Hippocampal formation (tissue), 2 donors: ENCODE data around the gene AFG1L.
"Not testable (repeated sequence)": the region's sequence is repeated elsewhere in the genome, so short reads cannot be mapped to it uniquely, and the experiment has no call there.

ENCODE experiments used
- DNase-seq, 2 donors: peaks; one replicate each; lab custom pipeline; 2025; lab: John Stamatoyannopoulos, UW

The AFG1L gene

GRCh38 chr6:108416047-108416833, 121.4 kb downstream of the AFG1L start:
- not testable (repeated sequence) for DNase-seq

DNA sequence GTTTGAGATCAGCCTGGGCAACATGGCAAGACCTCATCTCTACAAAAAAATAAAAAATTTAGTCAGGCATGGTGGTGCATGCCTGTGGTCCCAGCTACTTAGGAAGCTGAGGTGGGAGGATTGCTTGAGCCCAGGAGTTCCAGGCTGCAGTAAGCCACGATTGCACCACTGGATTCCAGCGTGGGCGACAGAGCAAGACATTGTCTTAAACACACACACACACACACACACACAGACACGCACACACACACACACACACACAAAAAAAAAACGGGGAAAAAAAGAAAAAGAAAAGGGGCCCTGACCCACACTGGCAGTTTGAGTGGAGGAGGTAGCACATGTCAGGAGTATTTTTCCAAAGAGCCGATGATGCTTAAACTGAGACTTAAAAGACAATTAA, 122.2 kb downstream of the AFG1L start:
- DNase-seq, result no peak

DNA sequence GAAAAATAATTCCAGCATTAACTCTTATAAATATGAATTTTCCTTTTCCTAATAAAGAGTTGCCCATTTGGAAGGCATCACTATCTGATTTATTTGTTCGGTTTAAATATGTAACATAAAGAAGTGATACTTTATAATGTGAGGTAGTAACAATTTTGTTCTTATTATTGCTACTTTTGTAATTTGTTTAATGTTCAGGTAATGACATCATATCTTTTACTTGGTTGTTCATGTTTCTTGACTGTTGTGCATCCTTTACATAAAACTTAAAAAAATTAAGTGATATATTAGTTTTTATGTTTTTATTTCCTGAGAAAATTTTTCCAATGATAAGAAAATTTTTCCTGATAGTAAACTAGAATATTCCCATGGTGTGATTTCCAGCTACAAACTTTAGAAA, 124.6 kb downstream of the AFG1L start:
- no peak for DNase-seq

DNA sequence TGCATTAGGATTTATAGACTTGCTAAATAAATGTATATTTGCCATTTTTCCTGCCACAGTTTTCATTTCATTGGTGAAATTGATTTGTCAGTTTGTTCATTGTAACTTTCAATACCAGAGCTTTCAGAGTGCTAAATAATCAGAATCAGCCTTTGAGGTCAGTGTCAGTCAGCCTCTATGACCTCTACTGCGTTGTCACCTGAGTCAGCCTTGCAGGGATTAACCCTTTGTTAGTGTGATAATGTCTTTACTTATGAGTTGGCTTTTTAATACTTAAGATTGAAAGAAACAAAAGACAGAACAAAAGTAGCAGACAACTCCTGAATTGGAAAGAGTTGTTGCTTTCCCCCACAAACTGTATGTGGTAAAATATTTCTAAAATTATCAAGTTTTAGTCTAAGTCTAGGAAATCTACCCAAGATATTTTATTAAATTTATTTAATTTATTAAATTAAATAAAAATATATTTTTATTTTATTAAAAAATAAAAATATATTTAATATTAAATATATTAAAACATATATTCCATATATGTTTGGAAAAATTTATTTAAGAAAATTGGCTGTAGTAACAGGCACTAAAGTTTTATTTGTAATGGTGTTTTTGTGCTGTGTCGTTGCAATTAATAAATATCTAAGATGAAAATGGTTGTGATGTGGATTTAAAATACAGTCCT, 125.2 kb downstream of the AFG1L start:
- DNase-seq, result no peak

DNA sequence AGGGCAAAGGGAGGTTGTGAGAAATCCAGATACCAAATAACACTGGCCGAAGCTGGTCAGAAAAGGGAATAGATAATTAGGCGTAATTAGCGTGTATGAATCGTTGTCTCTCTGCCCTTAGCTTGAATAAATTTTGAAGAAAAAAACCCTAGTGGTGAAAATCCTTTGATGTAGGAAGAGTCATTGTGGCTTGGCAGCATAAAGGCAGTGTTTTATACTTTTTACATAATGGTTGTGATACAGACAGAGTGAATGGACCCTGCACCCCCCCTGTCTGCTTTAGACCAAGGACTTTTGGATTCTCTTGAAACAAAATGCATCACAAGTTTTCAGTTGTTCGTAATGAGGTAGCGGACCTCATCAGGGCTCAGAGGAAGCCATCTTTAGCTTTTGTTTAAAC, 126.5 kb downstream of the AFG1L start:
- no peak for DNase-seq

- DNase-seq, result no peak
These were observed 129.3 kb downstream of the AFG1L start for GRCh38 chr6:108423982-108424705.

DNA sequence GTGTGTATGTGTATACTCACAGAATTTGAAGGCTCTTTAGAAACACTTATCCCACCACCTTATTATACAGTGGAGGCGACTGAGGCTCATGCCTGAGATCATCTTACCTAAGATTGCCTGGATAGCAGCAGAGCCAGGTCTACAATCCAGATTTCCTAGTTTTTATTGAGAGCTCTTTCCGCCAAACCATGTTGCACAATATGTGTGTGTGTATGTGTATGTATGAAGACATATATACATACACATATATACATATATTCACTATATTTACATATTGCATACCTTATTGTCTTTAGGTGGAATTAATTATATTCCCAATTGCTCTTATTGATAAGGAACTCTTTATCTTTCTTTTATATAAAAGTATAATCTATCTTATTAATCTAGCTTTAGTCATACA, 130.6 kb downstream of the AFG1L start:
- DNase-seq, result no peak

DNA sequence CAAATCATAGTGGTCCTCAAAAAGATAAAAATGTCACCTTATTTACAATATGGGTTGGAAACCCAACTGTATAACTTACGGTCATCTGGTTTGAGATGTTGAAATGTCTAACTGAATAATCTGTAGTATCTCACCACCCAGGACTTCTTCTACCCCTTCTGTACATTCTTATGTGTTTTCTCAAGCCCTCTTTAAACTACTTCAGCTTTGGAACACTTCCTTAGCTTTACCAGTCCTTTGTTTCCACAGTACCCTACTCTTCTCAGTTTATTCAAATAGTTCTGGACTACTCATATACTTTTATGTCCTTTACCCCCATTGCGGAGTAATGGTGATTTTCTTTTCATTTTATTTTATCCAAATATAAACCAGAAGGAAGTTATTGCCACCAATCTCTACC, 137.3 kb downstream of the AFG1L start:
- DNase-seq, result no peak

GRCh38 chr6:108432792-108433191, 137.9 kb downstream of the AFG1L start:
- DNase-seq, result no peak

DNA sequence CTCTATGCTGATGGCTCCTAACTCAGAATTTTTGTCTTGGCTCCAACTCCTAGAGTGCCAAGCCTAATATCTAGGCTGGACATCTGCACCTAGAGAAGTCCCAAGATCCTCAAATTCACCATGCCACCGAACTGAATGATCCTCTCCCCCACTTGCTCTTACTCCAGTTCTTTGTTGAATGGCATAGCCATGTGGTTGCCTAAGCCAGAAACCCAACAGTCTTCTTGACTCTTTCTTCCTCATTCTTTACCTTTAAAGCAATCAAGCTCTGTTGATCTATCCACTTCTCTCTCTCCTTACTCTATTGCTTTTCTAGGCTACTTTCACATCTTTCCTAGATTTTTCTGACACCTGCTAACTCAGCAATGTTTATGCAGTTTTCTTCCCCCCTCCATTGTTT, 139.4 kb downstream of the AFG1L start:
- DNase-seq, result no peak

DNA sequence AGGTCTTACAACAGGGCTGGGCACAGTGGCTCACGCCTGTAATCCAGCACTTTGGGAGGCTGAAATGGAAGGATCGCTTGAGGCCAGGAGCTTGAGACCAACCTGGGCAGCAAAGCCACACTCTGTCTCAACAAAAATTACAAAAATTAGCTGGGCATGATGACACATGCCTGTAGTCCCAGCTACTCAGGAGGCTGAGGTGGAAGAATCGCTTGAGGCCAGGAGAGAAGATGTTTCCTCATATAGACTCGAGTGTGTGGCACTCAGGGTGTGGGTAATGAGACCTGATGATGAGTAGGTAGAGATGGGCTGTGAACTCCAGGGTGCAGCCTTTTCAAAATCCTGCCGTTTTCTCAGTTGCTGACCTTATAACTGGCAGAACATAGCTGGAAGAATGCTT, 140.5 kb downstream of the AFG1L start:
- no peak for DNase-seq

GRCh38 chr6:108436771-108437170, 141.9 kb downstream of the AFG1L start:
- no peak for DNase-seq

GRCh38 chr6:108437821-108438220, 143.0 kb downstream of the AFG1L start:
- no peak for DNase-seq

DNA sequence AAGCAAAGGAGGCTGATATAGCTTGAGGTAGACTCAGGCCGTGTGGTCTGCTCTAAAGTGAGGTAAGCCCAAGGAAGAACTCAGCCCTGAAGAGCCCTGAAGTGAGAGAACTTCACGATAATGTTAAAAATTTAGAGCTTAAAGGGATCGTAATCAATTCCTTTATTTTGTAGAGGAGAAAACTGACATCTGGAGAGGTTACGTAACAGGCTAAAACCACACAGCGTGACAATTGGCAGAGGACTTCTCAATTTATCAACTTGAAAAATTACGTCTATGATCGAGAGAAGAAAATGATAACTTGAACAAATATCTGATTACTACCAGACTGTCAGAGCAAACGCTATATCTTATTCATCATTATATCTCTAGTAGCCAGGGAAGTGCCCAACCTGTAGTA, 144.1 kb downstream of the AFG1L start:
- no peak for DNase-seq

- DNase-seq, result no peak
These were observed 146.3 kb downstream of the AFG1L start for GRCh38 chr6:108441141-108441540.

GRCh38 chr6:108442770-108443520, 148.1 kb downstream of the AFG1L start:
- DNase-seq, result no peak

DNA sequence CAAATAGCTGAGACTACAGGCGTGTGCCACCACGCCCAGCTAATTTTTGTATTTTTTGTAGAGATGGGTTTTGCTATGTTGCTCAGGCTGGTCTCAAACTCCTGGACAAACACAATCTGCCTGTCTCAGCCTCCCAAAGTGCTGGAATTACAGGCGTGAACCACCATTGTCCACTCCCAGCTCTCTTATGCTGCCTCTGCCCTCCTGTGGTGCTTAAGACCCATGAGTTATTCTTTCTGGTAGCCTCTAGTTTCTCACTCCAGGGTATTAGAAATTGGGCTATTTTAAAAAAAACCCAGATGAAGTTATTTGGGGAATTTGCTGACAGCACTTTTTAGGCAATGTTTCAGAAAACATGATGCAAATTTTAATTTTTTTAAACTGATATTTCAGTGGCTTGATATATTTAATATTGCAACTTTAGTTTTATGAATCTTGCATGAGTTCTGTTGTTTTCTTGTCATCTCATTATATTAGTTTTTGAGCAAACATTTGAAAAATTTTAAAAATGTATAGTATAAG, 151.8 kb downstream of the AFG1L start:
- no peak for DNase-seq

DNA sequence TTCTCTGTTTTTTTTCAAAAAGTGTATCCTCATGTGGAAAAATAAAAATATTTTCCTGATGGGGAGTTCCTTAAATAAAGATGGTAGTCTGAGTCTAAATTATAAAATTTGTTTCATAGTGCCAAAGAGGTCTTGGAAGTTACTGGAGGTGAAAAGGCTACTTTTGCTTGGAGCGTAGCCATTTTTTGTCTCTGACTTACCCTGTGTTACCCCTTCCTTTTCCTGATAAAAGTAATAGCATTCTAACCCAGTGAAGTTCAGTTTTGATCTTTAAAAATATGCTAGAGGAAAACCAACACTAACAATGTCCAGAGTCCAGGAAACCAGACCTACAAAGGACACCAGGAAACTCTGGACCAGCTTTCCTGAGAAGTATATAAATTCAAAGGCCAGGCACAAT, 153.6 kb downstream of the AFG1L start:
- no peak for DNase-seq

DNA sequence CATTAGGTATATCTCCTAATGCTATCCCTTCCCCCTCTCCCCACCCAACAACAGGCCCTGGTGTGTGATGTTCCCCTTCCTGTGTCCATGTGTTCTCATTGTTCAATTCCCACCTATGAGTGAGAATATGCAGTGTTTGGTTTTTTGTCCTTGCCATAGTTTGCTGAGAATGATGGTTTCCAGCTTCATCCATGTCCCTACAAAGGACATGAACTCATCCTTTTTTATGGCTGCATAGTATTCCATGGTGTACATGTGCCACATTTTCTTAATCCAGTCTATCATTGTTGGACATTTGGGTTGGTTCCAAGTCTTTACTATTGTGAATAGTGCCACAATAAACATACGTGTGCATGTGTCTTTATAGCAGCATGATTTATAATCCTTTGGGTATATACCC, 154.9 kb downstream of the AFG1L start:
- not testable (repeated sequence) for DNase-seq

GRCh38 chr6:108451816-108452215, 157.0 kb downstream of the AFG1L start:
- DNase-seq, result no peak

DNA sequence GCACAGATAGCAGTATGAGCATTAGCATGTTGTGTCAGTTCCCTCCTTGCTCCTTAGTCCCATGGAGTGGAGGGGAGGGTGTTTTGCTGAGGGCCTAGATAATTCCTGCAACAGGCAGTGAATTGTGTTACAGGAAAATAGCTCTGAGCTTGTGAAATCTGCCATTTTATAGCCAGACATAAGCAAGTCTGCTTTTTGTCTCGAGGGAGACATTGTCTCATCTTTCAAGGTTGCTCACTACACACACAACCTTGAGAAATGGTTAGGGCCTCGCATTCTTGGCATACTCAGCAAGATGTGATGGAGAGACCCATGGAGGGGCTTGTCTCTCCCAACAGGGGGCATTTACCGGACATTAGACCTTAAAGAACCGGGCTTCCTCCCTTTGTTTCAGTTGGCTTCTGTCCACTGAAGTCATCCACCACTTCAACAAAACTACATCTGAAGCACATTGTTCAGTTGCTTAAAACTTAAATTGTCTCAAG, 157.9 kb downstream of the AFG1L start:
- no peak for DNase-seq
